ENCODE measurements around the gene ABT1. TPM values are rescaled to one million over a fixed set of nuclear protein-coding genes. Genes with fewer than 3 reads are reported as not detected.

Gene ABT1
- total RNA-seq, 4 donors from 2014 or later, result 11.5 to 16.1 (median 11.8) TPM

- H3K9me3 ChIP-seq, result no peaks in the 10 kb centered on the region
- H3K27ac ChIP-seq, result no peak overlapping the region
- no peaks in the 10 kb centered on the region for H3K36me3 ChIP-seq
- H3K4me1 ChIP-seq, result peaks cover 0 to 12% (median 0%) of the 10 kb centered on the region in 4 donors
- peaks cover 0 to 21% of the 10 kb centered on the region in 2 donors for H3K27me3 ChIP-seq
- H3K4me3 ChIP-seq, result no peak overlapping the region
- DNase-seq, result no peak
- TF ChIP-seq CTCF (IDR thresholded peaks at IDR 0.05) (no peak), POLR2A (IDR thresholded peaks at IDR 0.05) (no peak)
Observed at GRCh38 chr6:26611599-26611998, 14.8 kb downstream of the ABT1 start.

GRCh38 chr6:26613201-26613600, 16.4 kb downstream of the ABT1 start:
- Histone ChIP-seq H3K9me3 (no peaks in the 10 kb centered on the region), H3K4me1 (peaks cover 0 to 12% (median 0%) of the 10 kb centered on the region in 4 donors), H3K36me3 (no peaks in the 10 kb centered on the region), H3K27ac (no peak overlapping the region), H3K27me3 (peaks cover 0 to 21% of the 10 kb centered on the region in 2 donors), H3K4me3 (no peak overlapping the region)
- TF ChIP-seq POLR2A (IDR thresholded peaks at IDR 0.05) (no peak), CTCF (IDR thresholded peaks at IDR 0.05) (no peak)
- DNase-seq, result no peak

- Histone ChIP-seq H3K9me3 (no peaks in the 10 kb centered on the region), H3K27me3 (peaks cover 0 to 21% of the 10 kb centered on the region in 2 donors), H3K36me3 (no peaks in the 10 kb centered on the region), H3K27ac (no peak overlapping the region), H3K4me3 (peak overlapping the region; percentile 5 to 32 (median 15)), H3K4me1 (peaks cover 0 to 12% (median 0%) of the 10 kb centered on the region in 4 donors)
- TF ChIP-seq POLR2A (IDR thresholded peaks at IDR 0.05) (no peak), CTCF (IDR thresholded peaks at IDR 0.05) (no peak)
- DNase-seq, result no peak
Observed at GRCh38 chr6:26613689-26614683, 17.2 kb downstream of the ABT1 start.

- Histone ChIP-seq H3K9me3 (no peaks in the 10 kb centered on the region), H3K27ac (no peak overlapping the region), H3K4me1 (no peaks in the 10 kb centered on the region), H3K27me3 (no peaks in the 10 kb centered on the region), H3K4me3 (no peak overlapping the region), H3K36me3 (no peaks in the 10 kb centered on the region)
- no peak for DNase-seq
- TF ChIP-seq POLR2A (IDR thresholded peaks at IDR 0.05) (no peak), CTCF (IDR thresholded peaks at IDR 0.05) (no peak)
Observed at GRCh38 chr6:26623339-26623859, 26.6 kb downstream of the ABT1 start.

GRCh38 chr6:26624557-26624956, 27.8 kb downstream of the ABT1 start:
- no peak for DNase-seq
- H3K4me3 ChIP-seq, result no peak overlapping the region
- no peaks in the 10 kb centered on the region for H3K36me3 ChIP-seq
- H3K27me3 ChIP-seq, result no peaks in the 10 kb centered on the region
- H3K4me1 ChIP-seq, result no peaks in the 10 kb centered on the region
- no peak for TF ChIP-seq CTCF (IDR thresholded peaks at IDR 0.05)
- H3K9me3 ChIP-seq, result no peaks in the 10 kb centered on the region
- H3K27ac ChIP-seq, result no peak overlapping the region

Measured in Peyer's patch (tissue), 4 donors.